Right lobe of liver (tissue), 4 donors: ENCODE data around the gene RGS12.

Source experiments
- CTCF ChIP-seq, 4 donors: fragments of 200-600 bp in 3 of 4; fragments of 450-650 bp in 1 of 4; IDR thresholded peaks; one replicate each; pipeline versions ENCODE4 v1.5.1 to v1.8.0; 2016 to 2022; ENCODE audit warnings: antibody characterized with exemption in 4 of 4, mild to moderate bottlenecking in 2 of 4
- POLR2A ChIP-seq: fragments of 450-650 bp; IDR thresholded peaks from one replicate; pipeline ENCODE4 v1.6.1; 2017; ENCODE audit warnings: antibody characterized with exemption, mild to moderate bottlenecking
- donor health status: DM: no; HTN: no; CAD: no.
- donor health status: DM: no; HTN: no; CAD: no.
- donor health status: DM: no; HTN: yes; CAD: no.

GRCh38 chr4:3296651-3297050, 3.8 kb downstream of the RGS12 start:
- no peak for TF ChIP-seq CTCF (IDR thresholded peaks at IDR 0.05)
- TF ChIP-seq POLR2A = no peak
